Fibroblast of lung (primary cell): ENCODE results near the gene MRPS33.

Experiments used
- CTCF ChIP-seq, 2 donors: IDR thresholded peaks in 1 of 2; conservative IDR thresholded peaks in 1 of 2; 1 replicate in 1 of 2; 2 replicates in 1 of 2; pipeline ENCODE4 v1.5.1; 2011 to 2012; ENCODE audit warnings: low read length in 2 of 2, control low read depth in 1 of 2, inconsistent platforms in 1 of 2, low read depth in 1 of 2, mild to moderate bottlenecking in 1 of 2
- EZH2 ChIP-seq: IDR thresholded peaks from 2 replicates; pipeline ENCODE4 v1.5.1; 2012; ENCODE audit warnings: low read length, control low read depth, mild to moderate bottlenecking; ENCODE audit errors: missing control alignments

GRCh38 chr7:140983802-140984201 is 30.9 kb downstream of the MRPS33 start:
- no peak for TF ChIP-seq EZH2
- TF ChIP-seq CTCF (conservative IDR thresholded peaks at IDR 0.05 in 1 of 2, IDR thresholded peaks at IDR 0.05 in 1 of 2; ENCODE audit: low read depth in 1 of 2, low read length in 2 of 2): peak in 1 of 2 donors; percentile 26
